ENCODE results near the gene DNAJB8. TPM values are rescaled to one million over a fixed set of nuclear protein-coding genes. Genes with fewer than 3 reads are reported as not detected.

DNAJB8 gene
- total and polyA plus RNA-seq, 9 of the 15 experiments (the other 6 are each of a cell fraction or from before 2014, with no cell fraction given) = not detected

DNA sequence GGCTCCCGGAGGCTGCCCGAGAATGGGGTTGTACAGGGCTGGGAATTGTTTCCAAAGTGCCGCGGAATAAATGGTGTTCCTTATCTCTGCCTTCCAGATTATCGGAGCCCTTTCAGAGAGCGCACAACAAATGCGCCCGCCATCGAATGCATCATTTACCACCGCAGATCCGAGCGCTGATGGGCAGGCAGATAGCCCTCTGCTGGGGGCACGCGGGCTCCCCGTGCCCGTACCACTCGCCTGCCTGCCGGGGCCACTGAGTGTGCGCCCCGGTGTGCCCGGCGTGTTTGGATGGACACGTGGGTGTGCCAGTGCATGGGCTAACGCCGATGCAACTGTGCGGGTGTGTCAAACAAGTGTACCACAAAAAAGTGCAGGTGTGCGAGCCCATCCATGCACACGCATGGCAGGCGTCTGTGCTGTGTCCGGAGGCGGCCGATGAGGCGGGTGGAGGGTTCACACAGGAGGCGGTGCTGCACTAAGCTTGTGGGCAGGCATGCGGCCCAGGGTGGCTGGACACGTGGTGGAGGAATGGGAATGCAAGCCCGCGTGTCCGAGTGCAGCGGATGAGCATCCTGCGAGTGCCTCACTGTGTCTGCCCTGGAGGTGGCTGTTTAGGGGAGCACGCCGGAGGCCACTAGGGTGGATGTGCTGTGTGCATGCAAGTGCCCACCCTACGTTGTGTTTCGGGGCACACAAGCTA is 30.1 kb upstream of the DNAJB8 start (continued):
- TF ChIP-seq, protein P1, sequence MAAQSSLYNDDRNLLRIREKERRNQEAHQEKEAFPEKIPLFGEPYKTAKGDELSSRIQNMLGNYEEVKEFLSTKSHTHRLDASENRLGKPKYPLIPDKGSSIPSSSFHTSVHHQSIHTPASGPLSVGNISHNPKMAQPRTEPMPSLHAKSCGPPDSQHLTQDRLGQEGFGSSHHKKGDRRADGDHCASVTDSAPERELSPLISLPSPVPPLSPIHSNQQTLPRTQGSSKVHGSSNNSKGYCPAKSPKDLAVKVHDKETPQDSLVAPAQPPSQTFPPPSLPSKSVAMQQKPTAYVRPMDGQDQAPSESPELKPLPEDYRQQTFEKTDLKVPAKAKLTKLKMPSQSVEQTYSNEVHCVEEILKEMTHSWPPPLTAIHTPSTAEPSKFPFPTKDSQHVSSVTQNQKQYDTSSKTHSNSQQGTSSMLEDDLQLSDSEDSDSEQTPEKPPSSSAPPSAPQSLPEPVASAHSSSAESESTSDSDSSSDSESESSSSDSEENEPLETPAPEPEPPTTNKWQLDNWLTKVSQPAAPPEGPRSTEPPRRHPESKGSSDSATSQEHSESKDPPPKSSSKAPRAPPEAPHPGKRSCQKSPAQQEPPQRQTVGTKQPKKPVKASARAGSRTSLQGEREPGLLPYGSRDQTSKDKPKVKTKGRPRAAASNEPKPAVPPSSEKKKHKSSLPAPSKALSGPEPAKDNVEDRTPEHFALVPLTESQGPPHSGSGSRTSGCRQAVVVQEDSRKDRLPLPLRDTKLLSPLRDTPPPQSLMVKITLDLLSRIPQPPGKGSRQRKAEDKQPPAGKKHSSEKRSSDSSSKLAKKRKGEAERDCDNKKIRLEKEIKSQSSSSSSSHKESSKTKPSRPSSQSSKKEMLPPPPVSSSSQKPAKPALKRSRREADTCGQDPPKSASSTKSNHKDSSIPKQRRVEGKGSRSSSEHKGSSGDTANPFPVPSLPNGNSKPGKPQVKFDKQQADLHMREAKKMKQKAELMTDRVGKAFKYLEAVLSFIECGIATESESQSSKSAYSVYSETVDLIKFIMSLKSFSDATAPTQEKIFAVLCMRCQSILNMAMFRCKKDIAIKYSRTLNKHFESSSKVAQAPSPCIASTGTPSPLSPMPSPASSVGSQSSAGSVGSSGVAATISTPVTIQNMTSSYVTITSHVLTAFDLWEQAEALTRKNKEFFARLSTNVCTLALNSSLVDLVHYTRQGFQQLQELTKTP (IDR thresholded peaks at IDR 0.05; ENCODE audit: low read depth in 1 of 2, partially characterized antibody in 2 of 2) = no peak
- TF ChIP-seq NR2C2 (CRISPR knock-in tag; IDR thresholded peaks at IDR 0.05) (peak; percentile 63; the same call in 1 of the 2 replicates), NR2C2 (tag; IDR thresholded peaks at IDR 0.05) (no peak), FOXA3 (CRISPR knock-in tag; conservative IDR thresholded peaks at IDR 0.05 in 1 of 2, IDR thresholded peaks at IDR 0.05 in 1 of 2) (peak in 1 of 2 experiments; percentile 73; a peak in 2 of 4 replicates), JUN (IDR thresholded peaks at IDR 0.05; ENCODE audit: borderline replicate concordance, low read depth, low read length) (no peak), JUN (CRISPR knock-in tag; IDR thresholded peaks at IDR 0.05; ENCODE audit: borderline replicate concordance) (peak; percentile 57; the same call in 1 of the 2 replicates), DIDO1 (tag; IDR thresholded peaks at IDR 0.05; ENCODE audit: low read depth) (no peak), PKNOX1 (IDR thresholded peaks at IDR 0.05) (no peak), RBM22 (IDR thresholded peaks at IDR 0.05; ENCODE audit: low read depth, low read length, poor library complexity, severe bottlenecking) (peak; percentile 80), ZNF184 (CRISPR knock-in tag; IDR thresholded peaks at IDR 0.05) (no peak), TCFL5 (CRISPR knock-in tag; conservative IDR thresholded peaks at IDR 0.05) (no peak), HLTF (IDR thresholded peaks at IDR 0.05) (no peak), ZNF212 (CRISPR knock-in tag; IDR thresholded peaks at IDR 0.05) (no peak), ZNF24 (IDR thresholded peaks at IDR 0.05) (no peak), ZBTB2 (IDR thresholded peaks at IDR 0.05) (0 out of 2 replicates have a peak, but pooled peaks have one; percentile 18), NFRKB (IDR thresholded peaks at IDR 0.05; ENCODE audit: low read depth) (no peak), ZNF140 (CRISPR knock-in tag; IDR thresholded peaks at IDR 0.05) (no peak), ZNF668 (CRISPR knock-in tag; IDR thresholded peaks at IDR 0.05) (peak; percentile 57; the same call in 1 of the 2 replicates)
- TF ChIP-seq, protein P2, sequence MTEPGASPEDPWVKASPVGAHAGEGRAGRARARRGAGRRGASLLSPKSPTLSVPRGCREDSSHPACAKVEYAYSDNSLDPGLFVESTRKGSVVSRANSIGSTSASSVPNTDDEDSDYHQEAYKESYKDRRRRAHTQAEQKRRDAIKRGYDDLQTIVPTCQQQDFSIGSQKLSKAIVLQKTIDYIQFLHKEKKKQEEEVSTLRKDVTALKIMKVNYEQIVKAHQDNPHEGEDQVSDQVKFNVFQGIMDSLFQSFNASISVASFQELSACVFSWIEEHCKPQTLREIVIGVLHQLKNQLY (CRISPR knock-in tag; conservative IDR thresholded peaks at IDR 0.05) = 0 out of 4 replicates have a peak, but pooled peaks of 1 of the 2 experiments have one; percentile 26
- TF ChIP-seq, protein P3, sequence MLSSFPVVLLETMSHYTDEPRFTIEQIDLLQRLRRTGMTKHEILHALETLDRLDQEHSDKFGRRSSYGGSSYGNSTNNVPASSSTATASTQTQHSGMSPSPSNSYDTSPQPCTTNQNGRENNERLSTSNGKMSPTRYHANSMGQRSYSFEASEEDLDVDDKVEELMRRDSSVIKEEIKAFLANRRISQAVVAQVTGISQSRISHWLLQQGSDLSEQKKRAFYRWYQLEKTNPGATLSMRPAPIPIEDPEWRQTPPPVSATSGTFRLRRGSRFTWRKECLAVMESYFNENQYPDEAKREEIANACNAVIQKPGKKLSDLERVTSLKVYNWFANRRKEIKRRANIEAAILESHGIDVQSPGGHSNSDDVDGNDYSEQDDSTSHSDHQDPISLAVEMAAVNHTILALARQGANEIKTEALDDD (IDR thresholded peaks at IDR 0.05) = no peak

Data from K562 (cell line).